ENCODE measurements around the gene DUS1L. TPM values are rescaled to one million over a fixed set of nuclear protein-coding genes. Genes with fewer than 3 reads are reported as not detected.

The DUS1L gene
- total RNA-seq, 1 donor from 2014 or later, result 125 TPM

GRCh38 chr17:82065193-82065637 is 389 bp downstream of the DUS1L start:
- FAIRE-seq (no peak), DNase-seq (ENCODE audit: low read depth) (no peak)
- peak overlapping the region; percentile 75 for H3K4me3 ChIP-seq (ENCODE audit: low read depth, low read length)
- H3K27me3 ChIP-seq (ENCODE audit: control insufficient read depth, insufficient read depth, low read length), result no peaks in the 10 kb centered on the region
- no peak for TF ChIP-seq CTCF (IDR thresholded peaks at IDR 0.05; ENCODE audit: insufficient read depth, low read length, severe bottlenecking)
- peaks cover 28% of the 10 kb centered on the region for H3K36me3 ChIP-seq (ENCODE audit: control insufficient read depth, insufficient read depth, low read length)

GRCh38 chr17:82064433-82065192 is 991 bp downstream of the DUS1L start:
- Histone ChIP-seq H3K4me3 (ENCODE audit: low read depth, low read length) (peak overlapping the region; percentile 75), H3K27me3 (ENCODE audit: control insufficient read depth, insufficient read depth, low read length) (no peaks in the 10 kb centered on the region), H3K36me3 (ENCODE audit: control insufficient read depth, insufficient read depth, low read length) (peaks cover 32% of the 10 kb centered on the region)
- no peak for FAIRE-seq
- DNase-seq (ENCODE audit: low read depth), result peak; percentile 20
- no peak for TF ChIP-seq CTCF (IDR thresholded peaks at IDR 0.05; ENCODE audit: insufficient read depth, low read length, severe bottlenecking)

GRCh38 chr17:82063424-82064415 is 1.9 kb downstream of the DUS1L start:
- H3K4me3 ChIP-seq (ENCODE audit: low read depth, low read length), result no peak overlapping the region
- FAIRE-seq, result no peak
- TF ChIP-seq CTCF (IDR thresholded peaks at IDR 0.05; ENCODE audit: insufficient read depth, low read length, severe bottlenecking), result no peak
- no peaks in the 10 kb centered on the region for H3K27me3 ChIP-seq (ENCODE audit: control insufficient read depth, insufficient read depth, low read length)
- DNase-seq (ENCODE audit: low read depth), result no peak
- H3K36me3 ChIP-seq (ENCODE audit: control insufficient read depth, insufficient read depth, low read length), result peaks cover 37% of the 10 kb centered on the region

- no peak for FAIRE-seq
Observed at GRCh38 chr17:82062984-82063368, 2.6 kb downstream of the DUS1L start.

More at GRCh38 chr17:82062984-82063368, 2.6 kb downstream of the DUS1L start:
- no peak for TF ChIP-seq CTCF (IDR thresholded peaks at IDR 0.05; ENCODE audit: insufficient read depth, low read length, severe bottlenecking)
- Histone ChIP-seq H3K36me3 (ENCODE audit: control insufficient read depth, insufficient read depth, low read length) (peaks cover 39% of the 10 kb centered on the region), H3K27me3 (ENCODE audit: control insufficient read depth, insufficient read depth, low read length) (no peaks in the 10 kb centered on the region), H3K4me3 (ENCODE audit: low read depth, low read length) (no peak overlapping the region)
- no peak for DNase-seq (ENCODE audit: low read depth)

Measured in bronchial epithelial cell (primary cell).